Forelimb muscle (tissue), 1 donor: ENCODE measurements around the gene SMOC1. TPM values are rescaled to one million over a fixed set of nuclear protein-coding genes. Genes with fewer than 3 reads are reported as not detected.

ENCODE experiments used
- polyA plus RNA-seq: library from polyadenylated mRNA; unstranded; fragments of 120-200 nt; gene quantifications from one replicate; pipeline ENCODE4 v1.2.1, GENCODE V29; 2013; ENCODE audit not compliant: insufficient read length

Gene SMOC1
- polyA plus RNA-seq, 1 donor: 5.1 TPM

Other genes with a start within 250 kb of the SMOC1 start
- gene SRSF5, start 112.3 kb upstream of the SMOC1 start, polyA plus RNA-seq: 281 TPM
- not detected for gene SLC10A1, start 82.2 kb upstream of the SMOC1 start, polyA plus RNA-seq